A549 (cell line): ENCODE data around the gene VWA8. TPM values are rescaled to one million over a fixed set of nuclear protein-coding genes. Genes with fewer than 3 reads are reported as not detected.

Experiments used
- ATAC-seq, 2 experiments: fragments of 200-7000 bp in 1 of 2; fragments of >200 bp in 1 of 2; cut with Nextera tagmentation in 1 of 2; cut with Tn5 transposase in 1 of 2; 3 replicates each; pipeline versions ENCODE4 v1.8.0 to v1.9.1; 2018 to 2020; ENCODE audit warnings: mild to moderate bottlenecking in 1 of 2, moderate library complexity in 1 of 2
- CTCF ChIA-PET: fragments of 300-600 bp; sonication (Branson Sonifier 250); formaldehyde crosslinking; extraction: SDS; loops from one replicate; lab custom pipeline; 2021; ENCODE audit warnings: antibody characterized with exemption, inconsistent platforms; lab: Yijun Ruan, JAX
- POLR2A ChIA-PET: fragments of 350-600 bp; formaldehyde crosslinking; extraction: SDS; loops from one replicate; lab custom pipeline; 2021; ENCODE audit warnings: antibody characterized with exemption, inconsistent platforms; lab: Yijun Ruan, JAX
- DNase-seq, 2 experiments: peaks; one replicate each; pipeline versions ENCODE4 v3.0.0 to v3.0.0-alpha.2; 2011 to 2016; ENCODE audit warnings: low read depth in 1 of 2, low spot score in 1 of 2
- FAIRE-seq: peaks from 2 replicates; lab custom pipeline; 2011; peaks lifted over from hg19 to GRCh38; lab: Jason Lieb, UNC
- H3K27ac ChIP-seq, 2 experiments: fragments of >200 bp; sonication (Bioruptor Twin); formaldehyde crosslinking; 3 replicates each; pipeline ENCODE4 v1.5.1; 2016 to 2017
- H3K4me1 ChIP-seq: fragments of >200 bp; sonication (Bioruptor Twin); formaldehyde crosslinking; 3 replicates; pipeline ENCODE4 v1.6.1; 2016
- H3K4me2 ChIP-seq: fragments of >200 bp; sonication (Bioruptor Twin); formaldehyde crosslinking; 3 replicates; pipeline ENCODE4 v1.6.1; 2016
- H3K4me3 ChIP-seq: fragments of >200 bp; sonication (Bioruptor Twin); formaldehyde crosslinking; 3 replicates; pipeline ENCODE4 v1.5.1; 2016
- H3K9me3 ChIP-seq: fragments of >200 bp; sonication (Bioruptor Twin); formaldehyde crosslinking; 3 replicates; pipeline ENCODE4 v1.6.1; 2016
- EHMT2 ChIP-seq: fragments of 200-600 bp; sonication (generic); IDR thresholded peaks from 2 replicates; pipeline ENCODE4 v1.6.1; 2016; ENCODE audit warnings: antibody characterized with exemption, low read depth, mild to moderate bottlenecking, moderate library complexity
- ESRRA ChIP-seq: fragments of 150-350 bp; IDR thresholded peaks from 2 replicates; pipeline ENCODE4 v1.6.1; 2014; ENCODE audit warnings: mild to moderate bottlenecking, low read length, borderline replicate concordance
- FOSL2 ChIP-seq, 2 experiments: fragments of 450-650 bp in 1 of 2; fragments of >200 bp in 1 of 2; sonication (Bioruptor Twin) in 1 of 2; formaldehyde crosslinking; IDR thresholded peaks; 2 replicates each; pipeline versions ENCODE4 v1.5.0 to v1.6.1; 2016 to 2020; ENCODE audit warnings: mild to moderate bottlenecking in 1 of 2, moderate library complexity in 1 of 2
- FOXS1 ChIP-seq: fragments of 250-450 bp; sonication (Bioruptor Pico); IDR thresholded peaks from 2 replicates; pipeline ENCODE4 v1.5.0; 2020; ENCODE audit warnings: mild to moderate bottlenecking, moderate library complexity
- HEYL ChIP-seq: fragments of 250-450 bp; sonication (Bioruptor Pico); IDR thresholded peaks from 2 replicates; pipeline ENCODE4 v1.8.0; 2021; ENCODE audit warnings: mild to moderate bottlenecking, moderate library complexity
- JUNB ChIP-seq: fragments of >200 bp; sonication (Bioruptor Twin); formaldehyde crosslinking; IDR thresholded peaks from 2 replicates; pipeline ENCODE4 v1.6.1; 2016
- KDM1A ChIP-seq: fragments of 200-600 bp; sonication (generic); IDR thresholded peaks from 2 replicates; pipeline ENCODE4 v1.6.1; 2016; ENCODE audit warnings: low read depth, mild to moderate bottlenecking
- MAZ ChIP-seq: fragments of 150-350 bp; IDR thresholded peaks from 2 replicates; pipeline ENCODE4 v1.6.1; 2014; ENCODE audit warnings: antibody characterized with exemption, low read depth, low read length, borderline replicate concordance
- MYC ChIP-seq: IDR thresholded peaks from 2 replicates; pipeline ENCODE4 v1.6.1; 2012; ENCODE audit warnings: mild to moderate bottlenecking, inconsistent platforms, low read length, improper control_type of control experiment, borderline replicate concordance
- NPAS2 ChIP-seq: fragments of 250-450 bp; sonication (Bioruptor Pico); IDR thresholded peaks from 2 replicates; pipeline ENCODE4 v1.8.0; 2022; ENCODE audit warnings: mild to moderate bottlenecking, moderate library complexity, borderline replicate concordance
- PHF8 ChIP-seq: fragments of 200-600 bp; sonication (generic); IDR thresholded peaks from 2 replicates; pipeline ENCODE4 v1.6.1; 2016; ENCODE audit warnings: low read depth, mild to moderate bottlenecking, antibody characterized with exemption, moderate library complexity, borderline replicate concordance
- RAD21 ChIP-seq, 2 experiments: fragments of >200 bp in 1 of 2; sonication (Bioruptor Twin) in 1 of 2; formaldehyde crosslinking in 1 of 2; IDR thresholded peaks in 1 of 2; conservative IDR thresholded peaks in 1 of 2; 2 replicates in 1 of 2; 3 replicates in 1 of 2; pipeline ENCODE4 v1.6.1; 2012 to 2018; ENCODE audit warnings: inconsistent platforms in 1 of 2
- RCOR1 ChIP-seq: fragments of 150-350 bp; IDR thresholded peaks from 2 replicates; pipeline ENCODE4 v1.6.1; 2014; ENCODE audit warnings: antibody characterized with exemption, low read length, low read depth
- RFX5 ChIP-seq: fragments of 450-650 bp; IDR thresholded peaks from 2 replicates; pipeline ENCODE4 v1.7.1; 2014; ENCODE audit warnings: antibody characterized with exemption, mild to moderate bottlenecking, moderate library complexity
- SMC3 ChIP-seq: fragments of >200 bp; sonication (Bioruptor Twin); formaldehyde crosslinking; IDR thresholded peaks from 3 replicates; pipeline ENCODE4 v1.6.1; 2018; ENCODE audit warnings: inconsistent platforms
- TFCP2L1 ChIP-seq: fragments of 250-450 bp; sonication (Bioruptor Pico); IDR thresholded peaks from 2 replicates; pipeline ENCODE4 v1.5.0; 2021; ENCODE audit warnings: mild to moderate bottlenecking
- ZNF302 ChIP-seq: fragments of 250-450 bp; sonication (Bioruptor Pico); IDR thresholded peaks from 2 replicates; pipeline ENCODE4 v1.9.0; 2021; ENCODE audit warnings: inconsistent platforms, mild to moderate bottlenecking, moderate library complexity
- WGBS: methylation state at CpG from one replicate; pipeline ENCODE4 v1.1.6; 2017; ENCODE audit errors: missing lambda C conversion rate; 5-methylcytosine and 5-hydroxymethylcytosine counted together
- polyA plus RNA-seq, 4 experiments: library from polyadenylated mRNA; depleted of rRNA in 3 of 4; stranded (reverse); fragments of >200 nt; fragmentation: RNase III in 1 of 4; extraction: RNeasy Plus Mini Kit Qiagen cat#74134 plus additional on column Dnase treatment in 1 of 4; gene quantifications; 2 replicates in 3 of 4; 3 replicates in 1 of 4; pipeline ENCODE4 v1.2.3, GENCODE V29; 2011 to 2017
- TF ChIP-seq, protein P1 (sequence below): fragments of >200 bp; sonication (Bioruptor Twin); formaldehyde crosslinking; IDR thresholded peaks from 2 replicates; pipeline ENCODE4 v1.6.1; 2016
- TF ChIP-seq, protein P2 (sequence below): IDR thresholded peaks from 2 replicates; pipeline ENCODE4 v1.6.1; 2012; ENCODE audit warnings: low read depth, borderline replicate concordance
- TF ChIP-seq, protein P3 (sequence below): fragments of >200 bp; sonication (Bioruptor Twin); formaldehyde crosslinking; IDR thresholded peaks from 3 replicates; pipeline ENCODE4 v1.6.1; 2016
- TF ChIP-seq, protein P4 (sequence below): fragments of 150-350 bp; IDR thresholded peaks from 2 replicates; pipeline ENCODE4 v1.6.1; 2014; ENCODE audit warnings: low read depth, mild to moderate bottlenecking, low read length
- TF ChIP-seq, protein P5 (sequence below): IDR thresholded peaks from 2 replicates; pipeline ENCODE4 v1.6.1; 2012

VWA8 gene
- polyA plus RNA-seq, 2 of the 4 experiments (the other 2 are of a cell fraction): 6.4 to 15.3 TPM

DNA sequence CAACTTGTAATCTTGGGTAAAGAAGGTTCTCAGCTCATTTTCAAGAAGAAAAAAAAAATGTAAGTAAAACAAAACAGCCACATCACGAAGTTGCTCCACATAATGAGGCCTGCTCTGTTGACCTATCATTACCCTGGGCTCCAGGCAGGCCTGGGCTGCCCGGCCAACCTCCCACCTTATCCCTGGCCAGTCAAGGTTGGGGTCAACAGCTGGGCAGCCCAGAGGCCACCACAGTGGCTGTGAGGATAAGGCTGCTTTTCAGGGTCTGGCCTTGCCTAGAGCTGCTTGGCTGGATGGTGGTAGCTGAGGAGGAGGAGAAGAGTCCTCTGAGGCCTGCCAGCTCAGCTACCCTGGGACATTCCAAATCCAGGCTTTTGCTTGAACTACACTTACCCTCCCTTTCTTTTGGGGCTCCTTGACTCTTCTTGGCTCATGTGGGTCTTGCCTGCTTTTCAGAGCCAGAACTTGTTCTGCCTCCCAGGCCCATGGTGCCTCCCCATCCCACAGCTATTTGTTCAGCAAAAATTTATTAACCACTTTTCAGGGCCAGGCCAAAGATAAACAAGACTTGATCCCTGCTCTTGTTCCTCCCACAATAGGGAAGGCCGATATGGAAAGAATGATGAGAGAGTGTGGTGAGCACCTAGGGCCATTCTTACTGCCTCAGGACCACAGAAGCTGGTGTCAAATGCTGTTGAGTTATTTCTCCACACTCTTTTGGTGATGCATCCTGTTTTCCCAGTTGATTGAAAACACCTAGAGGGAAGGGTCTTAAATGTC lies 401.9 kb downstream of the VWA8 start:
- no peak for FAIRE-seq
- no peak overlapping the region for H3K27ac ChIP-seq
- H3K9me3 ChIP-seq: no peaks in the 10 kb centered on the region
- H3K4me3 ChIP-seq: no peak overlapping the region
- no peak overlapping the region for H3K4me2 ChIP-seq
- TF ChIP-seq FOSL2 (IDR thresholded peaks at IDR 0.05): no peak
- no peak for TF ChIP-seq FOSL2 (CRISPR knock-in tag; IDR thresholded peaks at IDR 0.05)
- TF ChIP-seq, protein P1, sequence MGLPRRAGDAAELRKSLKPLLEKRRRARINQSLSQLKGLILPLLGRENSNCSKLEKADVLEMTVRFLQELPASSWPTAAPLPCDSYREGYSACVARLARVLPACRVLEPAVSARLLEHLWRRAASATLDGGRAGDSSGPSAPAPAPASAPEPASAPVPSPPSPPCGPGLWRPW: no peak
- TF ChIP-seq HEYL (CRISPR knock-in tag): no peak
- no peak for TF ChIP-seq SMC3
- no peak for TF ChIP-seq RAD21 (conservative IDR thresholded peaks at IDR 0.05 in 1 of 2, IDR thresholded peaks at IDR 0.05 in 1 of 2)
- TF ChIP-seq, protein P2, sequence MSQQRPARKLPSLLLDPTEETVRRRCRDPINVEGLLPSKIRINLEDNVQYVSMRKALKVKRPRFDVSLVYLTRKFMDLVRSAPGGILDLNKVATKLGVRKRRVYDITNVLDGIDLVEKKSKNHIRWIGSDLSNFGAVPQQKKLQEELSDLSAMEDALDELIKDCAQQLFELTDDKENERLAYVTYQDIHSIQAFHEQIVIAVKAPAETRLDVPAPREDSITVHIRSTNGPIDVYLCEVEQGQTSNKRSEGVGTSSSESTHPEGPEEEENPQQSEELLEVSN: no peak
- TF ChIP-seq ZNF302 (CRISPR knock-in tag): no peak
- TF ChIP-seq ESRRA: no peak
- no peak for TF ChIP-seq TFCP2L1 (CRISPR knock-in tag)
- TF ChIP-seq, protein P3, sequence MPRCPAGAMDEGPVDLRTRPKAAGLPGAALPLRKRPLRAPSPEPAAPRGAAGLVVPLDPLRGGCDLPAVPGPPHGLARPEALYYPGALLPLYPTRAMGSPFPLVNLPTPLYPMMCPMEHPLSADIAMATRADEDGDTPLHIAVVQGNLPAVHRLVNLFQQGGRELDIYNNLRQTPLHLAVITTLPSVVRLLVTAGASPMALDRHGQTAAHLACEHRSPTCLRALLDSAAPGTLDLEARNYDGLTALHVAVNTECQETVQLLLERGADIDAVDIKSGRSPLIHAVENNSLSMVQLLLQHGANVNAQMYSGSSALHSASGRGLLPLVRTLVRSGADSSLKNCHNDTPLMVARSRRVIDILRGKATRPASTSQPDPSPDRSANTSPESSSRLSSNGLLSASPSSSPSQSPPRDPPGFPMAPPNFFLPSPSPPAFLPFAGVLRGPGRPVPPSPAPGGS: no peak
- TF ChIP-seq NPAS2: no peak
- no peak for TF ChIP-seq KDM1A
- no peak for TF ChIP-seq PHF8
- no peak for TF ChIP-seq RCOR1
- no peak for TF ChIP-seq RFX5
- no peak for TF ChIP-seq MYC
- TF ChIP-seq FOXS1 (CRISPR knock-in tag): no peak
- TF ChIP-seq, all 56 proteins: peak for 0
- WGBS: 37% methylated on average over 3 of the region's 3 CpGs
- POLR2A ChIA-PET: no interaction called here
- no peak for ATAC-seq
- peaks cover 3% of the 10 kb centered on the region; the same call in 1 of the 3 replicates for H3K4me1 ChIP-seq
- no peak for DNase-seq
- CTCF ChIA-PET: interaction anchor here (0.9 kb wide), 1 partner anchor 10 kb away, joined by 4 read pairs; no protein-coding TSS in a partner anchor

DNA sequence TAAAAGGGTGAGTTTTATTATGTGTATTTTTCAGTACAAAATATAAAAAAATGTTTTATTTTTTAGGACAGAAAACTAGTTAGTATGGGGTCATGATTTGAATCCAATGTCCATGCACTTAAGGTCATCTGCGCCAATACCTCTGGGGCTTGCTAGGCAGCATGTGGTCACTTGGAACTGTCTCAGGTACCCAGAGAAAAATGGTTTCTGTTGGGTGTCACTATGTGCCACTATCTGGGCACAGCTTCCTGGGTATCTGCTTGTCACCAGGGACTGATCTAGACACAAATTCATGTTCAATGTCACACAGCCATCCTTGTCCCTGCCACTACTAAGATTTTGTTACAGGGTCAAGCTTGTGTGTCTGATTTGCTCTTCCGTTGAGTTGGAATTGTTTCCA lies 403.2 kb downstream of the VWA8 start:
- no peaks in the 10 kb centered on the region for H3K4me1 ChIP-seq
- no peak overlapping the region for H3K4me2 ChIP-seq
- H3K9me3 ChIP-seq: no peaks in the 10 kb centered on the region
- WGBS: 100% methylated on average over 2 of the region's 2 CpGs
- DNase-seq (no peak), FAIRE-seq (no peak), ATAC-seq (no peak)
- no peak overlapping the region for H3K27ac ChIP-seq
- no peak overlapping the region for H3K4me3 ChIP-seq
- CTCF ChIA-PET: no interaction called here
- POLR2A ChIA-PET: no interaction called here
- TF ChIP-seq EHMT2 (no peak), JUNB (no peak), MAZ (no peak), KDM1A (no peak), RAD21 (conservative IDR thresholded peaks at IDR 0.05 in 1 of 2, IDR thresholded peaks at IDR 0.05 in 1 of 2) (no peak)
- TF ChIP-seq, protein P4, sequence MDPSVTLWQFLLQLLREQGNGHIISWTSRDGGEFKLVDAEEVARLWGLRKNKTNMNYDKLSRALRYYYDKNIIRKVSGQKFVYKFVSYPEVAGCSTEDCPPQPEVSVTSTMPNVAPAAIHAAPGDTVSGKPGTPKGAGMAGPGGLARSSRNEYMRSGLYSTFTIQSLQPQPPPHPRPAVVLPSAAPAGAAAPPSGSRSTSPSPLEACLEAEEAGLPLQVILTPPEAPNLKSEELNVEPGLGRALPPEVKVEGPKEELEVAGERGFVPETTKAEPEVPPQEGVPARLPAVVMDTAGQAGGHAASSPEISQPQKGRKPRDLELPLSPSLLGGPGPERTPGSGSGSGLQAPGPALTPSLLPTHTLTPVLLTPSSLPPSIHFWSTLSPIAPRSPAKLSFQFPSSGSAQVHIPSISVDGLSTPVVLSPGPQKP: no peak
- TF ChIP-seq, protein P5, sequence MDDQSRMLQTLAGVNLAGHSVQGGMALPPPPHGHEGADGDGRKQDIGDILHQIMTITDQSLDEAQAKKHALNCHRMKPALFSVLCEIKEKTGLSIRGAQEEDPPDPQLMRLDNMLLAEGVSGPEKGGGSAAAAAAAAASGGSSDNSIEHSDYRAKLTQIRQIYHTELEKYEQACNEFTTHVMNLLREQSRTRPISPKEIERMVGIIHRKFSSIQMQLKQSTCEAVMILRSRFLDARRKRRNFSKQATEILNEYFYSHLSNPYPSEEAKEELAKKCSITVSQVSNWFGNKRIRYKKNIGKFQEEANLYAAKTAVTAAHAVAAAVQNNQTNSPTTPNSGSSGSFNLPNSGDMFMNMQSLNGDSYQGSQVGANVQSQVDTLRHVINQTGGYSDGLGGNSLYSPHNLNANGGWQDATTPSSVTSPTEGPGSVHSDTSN: no peak
